Stomach (tissue), 4 donors: ENCODE data around the gene MEGF10.

Source experiments
- CTCF ChIP-seq, 7 experiments: fragments of 450-650 bp in 4 of 7; fragments of 200-600 bp in 3 of 7; sonication (generic) in 3 of 7; IDR thresholded peaks; one replicate each; pipeline ENCODE4 v1.5.1; 2016 to 2019; ENCODE audit warnings: antibody characterized with exemption in 7 of 7, control low read depth in 2 of 7, mild to moderate bottlenecking in 1 of 7
- POLR2A ChIP-seq, 4 donors: fragments of 450-650 bp; IDR thresholded peaks; one replicate each; pipeline ENCODE4 v1.6.1; 2016; ENCODE audit warnings: antibody characterized with exemption in 4 of 4, control low read depth in 2 of 4, mild to moderate bottlenecking in 1 of 4, moderate library complexity in 1 of 4
- POLR2AphosphoS5 ChIP-seq, 3 donors: sonication (generic); formaldehyde crosslinking; IDR thresholded peaks; one replicate each; pipeline ENCODE4 v1.6.1; 2016; ENCODE audit warnings: antibody characterized with exemption in 3 of 3

GRCh38 chr5:127353327-127353726, 62.7 kb downstream of the MEGF10 start:
- TF ChIP-seq CTCF (IDR thresholded peaks at IDR 0.05) = no peak
- TF ChIP-seq POLR2A (IDR thresholded peaks at IDR 0.05) = no peak
- TF ChIP-seq POLR2AphosphoS5 (IDR thresholded peaks at IDR 0.05) = no peak
